SK-N-SH (cell line): ENCODE data around the gene S100P. TPM values are rescaled to one million over a fixed set of nuclear protein-coding genes. Genes with fewer than 3 reads are reported as not detected.
A peak's percentile ranks its signal among the peaks of the same experiment; 100 is the strongest.

Experiments
- CHD2 ChIP-seq: fragments of 150-350 bp; IDR thresholded peaks from 2 replicates; pipeline ENCODE4 v1.6.1; 2018; ENCODE audit warnings: low read length; ENCODE audit not compliant: partially characterized antibody
- ELF1 ChIP-seq: IDR thresholded peaks from 2 replicates; pipeline ENCODE4 v1.4.0; 2012
- EP300 ChIP-seq, 2 experiments: IDR thresholded peaks; 2 replicates each; pipeline versions ENCODE4 v1.4.0 to v1.6.1; 2012; ENCODE audit warnings: borderline replicate concordance in 1 of 2, low read depth in 1 of 2, low read length in 1 of 2
- EZH2phosphoT487 ChIP-seq: fragments of 200-600 bp; sonication (generic); IDR thresholded peaks from 2 replicates; pipeline ENCODE4 v1.6.1; 2017; ENCODE audit warnings: low read depth, mixed run types, mild to moderate bottlenecking, antibody characterized with exemption, moderate library complexity, borderline replicate concordance
- FOXM1 ChIP-seq: IDR thresholded peaks from 2 replicates; pipeline ENCODE4 v1.4.0; 2012; ENCODE audit warnings: low read depth, mild to moderate bottlenecking
- MEF2A ChIP-seq: IDR thresholded peaks from 2 replicates; pipeline ENCODE4 v1.4.0; 2012; ENCODE audit warnings: low read depth, borderline replicate concordance
- NFIC ChIP-seq: IDR thresholded peaks from 2 replicates; pipeline ENCODE4 v1.4.0; 2012; ENCODE audit warnings: borderline replicate concordance
- RAD21 ChIP-seq: IDR thresholded peaks from 2 replicates; pipeline ENCODE4 v1.6.1; 2012; ENCODE audit warnings: mild to moderate bottlenecking, low read length
- RCOR1 ChIP-seq: fragments of 150-350 bp; IDR thresholded peaks from 2 replicates; pipeline ENCODE4 v1.6.1; 2017; ENCODE audit warnings: antibody characterized with exemption, low read length
- RFX5 ChIP-seq: IDR thresholded peaks from 2 replicates; pipeline ENCODE4 v1.6.1; 2012; ENCODE audit warnings: mild to moderate bottlenecking, improper control_type of control experiment, low read length
- RXRA ChIP-seq: IDR thresholded peaks from 2 replicates; pipeline ENCODE4 v1.4.0; 2012; ENCODE audit warnings: low read depth, mild to moderate bottlenecking, borderline replicate concordance
- SIN3A ChIP-seq: IDR thresholded peaks from 2 replicates; pipeline ENCODE4 v1.6.1; 2012; ENCODE audit warnings: low read depth, mild to moderate bottlenecking, low read length, moderate library complexity, borderline replicate concordance
- SMC3 ChIP-seq: IDR thresholded peaks from 2 replicates; pipeline ENCODE4 v1.6.1; 2012; ENCODE audit warnings: low read depth, low read length, improper control_type of control experiment
- TAF1 ChIP-seq: IDR thresholded peaks from 2 replicates; pipeline ENCODE4 v1.6.1; 2012; ENCODE audit warnings: low read depth, mild to moderate bottlenecking, low read length, moderate library complexity, borderline replicate concordance
- TCF12 ChIP-seq: IDR thresholded peaks from 2 replicates; pipeline ENCODE4 v1.4.0; 2012
- YY1 ChIP-seq: IDR thresholded peaks from 2 replicates; pipeline ENCODE4 v1.4.0; 2012; ENCODE audit warnings: low read depth, mild to moderate bottlenecking
- polyA plus RNA-seq, 3 experiments: library from polyadenylated mRNA; depleted of rRNA; stranded (reverse); fragments of >200 nt; gene quantifications; 2 replicates each; pipeline ENCODE4 v1.2.3, GENCODE V29; 2012
- TF ChIP-seq, protein P1 (sequence below): IDR thresholded peaks from 2 replicates; pipeline ENCODE4 v1.6.1; 2012; ENCODE audit warnings: mild to moderate bottlenecking, low read depth, low read length, moderate library complexity
- TF ChIP-seq, protein P2 (sequence below): IDR thresholded peaks from 2 replicates; pipeline ENCODE4 v1.4.0; 2012; ENCODE audit warnings: low read depth

Gene S100P
- polyA plus RNA-seq, 1 of the 3 experiments (the other 2 are of a cell fraction): not detected

DNA sequence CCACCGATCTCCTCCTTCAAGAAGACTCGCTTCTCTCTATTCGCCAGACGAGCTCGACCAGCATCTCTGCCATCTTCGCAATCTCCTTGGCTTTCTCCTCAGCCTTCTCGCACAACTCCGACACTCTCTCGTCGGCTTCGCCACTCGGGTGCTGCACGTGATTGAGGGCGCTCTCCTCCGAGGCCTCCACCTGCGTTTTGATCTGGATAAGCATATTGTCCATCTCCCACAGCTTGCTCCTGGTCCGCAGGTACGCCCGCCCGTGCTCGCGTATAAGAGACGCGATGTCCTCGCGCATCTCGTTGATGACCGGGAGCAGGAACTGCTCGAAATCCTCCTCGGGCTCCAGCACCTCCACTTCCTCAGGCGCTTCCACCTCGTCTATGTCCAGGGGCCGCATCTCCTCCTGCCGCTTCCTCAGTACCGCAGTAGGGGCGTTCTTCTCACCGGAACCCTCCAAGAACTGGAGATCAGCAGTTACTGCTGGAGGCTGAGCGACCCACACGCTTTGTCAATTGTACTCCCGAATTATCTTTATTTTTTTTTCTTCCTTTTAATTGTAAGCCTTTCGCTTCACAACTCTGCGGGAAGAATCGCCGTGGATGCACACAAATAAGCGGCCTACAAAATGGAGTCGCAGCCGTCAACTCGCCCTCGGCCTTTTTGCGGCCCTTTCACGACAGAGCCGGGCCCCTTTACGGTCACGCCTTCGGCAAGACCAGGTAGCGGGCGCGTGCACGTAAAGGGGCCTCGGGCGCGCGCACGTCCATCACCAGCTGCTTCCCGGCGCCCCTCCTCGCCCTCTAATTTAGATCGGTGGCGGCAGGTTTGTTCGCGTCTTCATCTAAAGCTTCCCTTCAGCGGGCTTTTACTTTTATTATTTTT, 15.8 kb downstream of the S100P start, which contains the start of gene MRFAP1L1 (continued):
- TF ChIP-seq ELF1: no peak
- TF ChIP-seq TCF12: no peak
- peak; percentile 19; the same call in 1 of the 2 replicates for TF ChIP-seq RCOR1
- TF ChIP-seq EP300 (IDR thresholded peaks at IDR 0.05; ENCODE audit: borderline replicate concordance in 1 of 2, low read depth in 1 of 2, low read length in 1 of 2): peak in 1 of 2 experiments; percentile 17; a peak in 2 of 4 replicates
- TF ChIP-seq SIN3A: no peak; the same call in 1 of the 2 replicates
- no peak for TF ChIP-seq RXRA
- TF ChIP-seq RAD21: no peak
- TF ChIP-seq, protein P1, sequence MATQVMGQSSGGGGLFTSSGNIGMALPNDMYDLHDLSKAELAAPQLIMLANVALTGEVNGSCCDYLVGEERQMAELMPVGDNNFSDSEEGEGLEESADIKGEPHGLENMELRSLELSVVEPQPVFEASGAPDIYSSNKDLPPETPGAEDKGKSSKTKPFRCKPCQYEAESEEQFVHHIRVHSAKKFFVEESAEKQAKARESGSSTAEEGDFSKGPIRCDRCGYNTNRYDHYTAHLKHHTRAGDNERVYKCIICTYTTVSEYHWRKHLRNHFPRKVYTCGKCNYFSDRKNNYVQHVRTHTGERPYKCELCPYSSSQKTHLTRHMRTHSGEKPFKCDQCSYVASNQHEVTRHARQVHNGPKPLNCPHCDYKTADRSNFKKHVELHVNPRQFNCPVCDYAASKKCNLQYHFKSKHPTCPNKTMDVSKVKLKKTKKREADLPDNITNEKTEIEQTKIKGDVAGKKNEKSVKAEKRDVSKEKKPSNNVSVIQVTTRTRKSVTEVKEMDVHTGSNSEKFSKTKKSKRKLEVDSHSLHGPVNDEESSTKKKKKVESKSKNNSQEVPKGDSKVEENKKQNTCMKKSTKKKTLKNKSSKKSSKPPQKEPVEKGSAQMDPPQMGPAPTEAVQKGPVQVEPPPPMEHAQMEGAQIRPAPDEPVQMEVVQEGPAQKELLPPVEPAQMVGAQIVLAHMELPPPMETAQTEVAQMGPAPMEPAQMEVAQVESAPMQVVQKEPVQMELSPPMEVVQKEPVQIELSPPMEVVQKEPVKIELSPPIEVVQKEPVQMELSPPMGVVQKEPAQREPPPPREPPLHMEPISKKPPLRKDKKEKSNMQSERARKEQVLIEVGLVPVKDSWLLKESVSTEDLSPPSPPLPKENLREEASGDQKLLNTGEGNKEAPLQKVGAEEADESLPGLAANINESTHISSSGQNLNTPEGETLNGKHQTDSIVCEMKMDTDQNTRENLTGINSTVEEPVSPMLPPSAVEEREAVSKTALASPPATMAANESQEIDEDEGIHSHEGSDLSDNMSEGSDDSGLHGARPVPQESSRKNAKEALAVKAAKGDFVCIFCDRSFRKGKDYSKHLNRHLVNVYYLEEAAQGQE: no peak
- no peak for TF ChIP-seq CHD2
- TF ChIP-seq EZH2phosphoT487: no peak
- TF ChIP-seq TAF1: peak; percentile 93
- no peak for TF ChIP-seq RFX5
- peak; percentile 94 for TF ChIP-seq YY1
- TF ChIP-seq, protein P2, sequence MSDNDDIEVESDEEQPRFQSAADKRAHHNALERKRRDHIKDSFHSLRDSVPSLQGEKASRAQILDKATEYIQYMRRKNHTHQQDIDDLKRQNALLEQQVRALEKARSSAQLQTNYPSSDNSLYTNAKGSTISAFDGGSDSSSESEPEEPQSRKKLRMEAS: peak; percentile 60; the same call in 1 of the 2 replicates
- TF ChIP-seq MEF2A: no peak
- TF ChIP-seq SMC3: no peak
- TF ChIP-seq FOXM1: no peak
- peak; percentile 34; the same call in 1 of the 2 replicates for TF ChIP-seq NFIC
